ENCODE data around the gene UNC119B.
A peak's percentile ranks its signal among the peaks of the same experiment; 100 is the strongest.

UNC119B gene

DNA sequence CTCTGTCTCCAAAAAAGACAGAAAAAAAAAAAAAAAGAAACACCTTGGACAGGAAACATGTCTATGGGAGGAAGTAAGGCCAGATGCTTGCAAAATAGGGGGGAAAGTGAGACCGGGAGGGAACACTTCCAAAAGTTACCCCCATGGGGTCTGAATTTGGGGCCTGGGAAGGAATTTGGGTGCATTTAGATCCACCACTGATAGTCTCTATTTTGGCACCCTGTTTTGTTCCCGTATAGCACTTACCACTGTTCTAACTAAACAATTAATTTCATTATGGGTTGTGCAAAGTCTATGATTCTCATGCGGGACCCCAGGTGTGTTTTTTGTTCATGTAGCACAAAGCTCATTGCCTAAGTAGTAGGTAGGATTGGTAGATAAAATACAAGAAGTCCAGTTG is 24.7 kb upstream of the UNC119B start:
- no peak for TF ChIP-seq FOXP2 (optimal IDR thresholded peaks at IDR 0.05; ENCODE audit: borderline replicate concordance, extremely low read depth, extremely low read length, insufficient read depth)
- no peak for TF ChIP-seq TAF1 (IDR thresholded peaks at IDR 0.05; ENCODE audit: borderline replicate concordance, insufficient read depth, low read length)
- TF ChIP-seq, protein P1, sequence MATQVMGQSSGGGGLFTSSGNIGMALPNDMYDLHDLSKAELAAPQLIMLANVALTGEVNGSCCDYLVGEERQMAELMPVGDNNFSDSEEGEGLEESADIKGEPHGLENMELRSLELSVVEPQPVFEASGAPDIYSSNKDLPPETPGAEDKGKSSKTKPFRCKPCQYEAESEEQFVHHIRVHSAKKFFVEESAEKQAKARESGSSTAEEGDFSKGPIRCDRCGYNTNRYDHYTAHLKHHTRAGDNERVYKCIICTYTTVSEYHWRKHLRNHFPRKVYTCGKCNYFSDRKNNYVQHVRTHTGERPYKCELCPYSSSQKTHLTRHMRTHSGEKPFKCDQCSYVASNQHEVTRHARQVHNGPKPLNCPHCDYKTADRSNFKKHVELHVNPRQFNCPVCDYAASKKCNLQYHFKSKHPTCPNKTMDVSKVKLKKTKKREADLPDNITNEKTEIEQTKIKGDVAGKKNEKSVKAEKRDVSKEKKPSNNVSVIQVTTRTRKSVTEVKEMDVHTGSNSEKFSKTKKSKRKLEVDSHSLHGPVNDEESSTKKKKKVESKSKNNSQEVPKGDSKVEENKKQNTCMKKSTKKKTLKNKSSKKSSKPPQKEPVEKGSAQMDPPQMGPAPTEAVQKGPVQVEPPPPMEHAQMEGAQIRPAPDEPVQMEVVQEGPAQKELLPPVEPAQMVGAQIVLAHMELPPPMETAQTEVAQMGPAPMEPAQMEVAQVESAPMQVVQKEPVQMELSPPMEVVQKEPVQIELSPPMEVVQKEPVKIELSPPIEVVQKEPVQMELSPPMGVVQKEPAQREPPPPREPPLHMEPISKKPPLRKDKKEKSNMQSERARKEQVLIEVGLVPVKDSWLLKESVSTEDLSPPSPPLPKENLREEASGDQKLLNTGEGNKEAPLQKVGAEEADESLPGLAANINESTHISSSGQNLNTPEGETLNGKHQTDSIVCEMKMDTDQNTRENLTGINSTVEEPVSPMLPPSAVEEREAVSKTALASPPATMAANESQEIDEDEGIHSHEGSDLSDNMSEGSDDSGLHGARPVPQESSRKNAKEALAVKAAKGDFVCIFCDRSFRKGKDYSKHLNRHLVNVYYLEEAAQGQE (IDR thresholded peaks at IDR 0.05; ENCODE audit: insufficient read depth in 1 of 2, low read depth in 2 of 2, low read length in 2 of 2), result no peak
- TF ChIP-seq POLR2AphosphoS5 (IDR thresholded peaks at IDR 0.05; ENCODE audit: low read depth, low read length), result no peak
- TF ChIP-seq SIN3A (IDR thresholded peaks at IDR 0.05; ENCODE audit: borderline replicate concordance, insufficient read depth, low read length), result no peak

DNA sequence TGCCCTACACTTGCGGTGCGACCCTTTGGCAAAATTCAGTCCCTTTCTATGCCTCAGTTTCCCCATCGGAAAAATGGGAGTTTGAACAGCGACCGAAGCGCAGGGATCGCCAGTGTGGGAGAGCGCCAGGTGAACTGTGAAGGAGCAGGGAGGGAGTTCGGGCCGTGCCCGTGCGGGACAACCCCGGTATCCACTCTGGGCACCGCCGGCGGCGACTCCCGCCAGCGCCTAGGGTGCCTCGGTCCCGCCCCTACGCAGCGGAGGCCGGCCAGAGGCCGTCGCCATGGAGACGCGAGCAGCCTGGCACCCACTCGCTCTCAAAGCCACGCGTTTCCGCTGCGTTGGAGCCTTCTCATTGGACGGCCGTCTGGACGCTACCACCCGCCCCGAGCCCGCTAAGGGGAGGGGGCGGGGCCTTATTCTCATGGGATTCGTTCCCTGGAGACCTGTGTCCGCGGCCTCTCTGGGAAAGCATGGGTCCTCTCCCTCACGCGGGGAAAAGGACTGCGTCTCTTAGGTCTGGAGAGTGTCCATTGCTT is 24.0 kb upstream of the UNC119B start:
- peak; percentile 43 for TF ChIP-seq FOXP2 (optimal IDR thresholded peaks at IDR 0.05; ENCODE audit: borderline replicate concordance, extremely low read depth, extremely low read length, insufficient read depth)
- no peak for TF ChIP-seq TAF1 (IDR thresholded peaks at IDR 0.05; ENCODE audit: borderline replicate concordance, insufficient read depth, low read length)

DNA sequence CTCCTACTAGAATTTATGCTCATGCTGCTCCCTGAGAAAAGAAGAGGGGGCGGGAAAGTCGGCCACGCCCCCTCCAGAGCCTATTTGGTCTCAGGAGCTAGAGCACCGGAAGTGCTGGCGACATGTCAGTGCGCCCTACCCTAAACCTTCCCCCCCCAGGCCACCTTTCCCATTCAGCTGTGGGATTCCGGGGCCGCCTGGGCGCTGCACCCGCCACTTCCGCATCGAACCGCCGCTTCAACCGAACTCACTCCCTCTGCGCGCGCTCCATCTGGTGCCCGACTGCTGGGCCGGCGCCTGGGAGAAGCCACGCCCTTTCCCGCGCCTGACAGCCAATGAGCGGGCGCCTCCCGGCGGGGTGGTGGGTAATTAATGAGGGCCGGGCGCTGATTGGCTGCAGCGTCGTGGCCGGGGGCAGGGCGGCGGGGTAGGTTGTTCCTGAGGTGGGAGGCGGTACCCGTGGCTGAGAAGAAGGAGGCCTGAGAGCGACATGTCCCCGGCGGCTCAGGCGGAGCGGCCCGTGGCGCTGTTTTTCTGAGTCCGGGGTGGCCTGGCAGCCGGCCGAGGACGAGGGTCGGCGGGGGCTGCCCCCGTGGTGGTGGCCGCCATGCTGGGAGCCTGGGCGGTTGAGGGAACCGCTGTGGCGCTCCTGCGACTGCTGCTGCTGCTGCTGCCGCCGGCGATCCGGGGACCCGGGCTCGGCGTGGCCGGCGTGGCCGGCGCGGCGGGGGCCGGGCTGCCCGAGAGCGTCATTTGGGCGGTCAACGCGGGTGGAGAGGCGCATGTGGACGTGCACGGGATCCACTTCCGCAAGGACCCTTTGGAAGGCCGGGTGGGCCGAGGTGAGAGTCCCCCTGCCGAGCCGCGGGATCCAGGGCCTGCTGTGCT is 23.3 kb upstream of the UNC119B start, which contains the start of gene MLEC:
Gene MLEC, plus strand, starts transcription at position 460 of the 888 bp plus-strand sequence. Its CDS starts 148 bp downstream, at position 608.
- TF ChIP-seq SIN3A (IDR thresholded peaks at IDR 0.05; ENCODE audit: borderline replicate concordance, insufficient read depth, low read length), result peak; percentile 74; the same call in 1 of the 2 replicates
- TF ChIP-seq, protein P1 (IDR thresholded peaks at IDR 0.05; ENCODE audit: insufficient read depth in 1 of 2, low read depth in 2 of 2, low read length in 2 of 2), result peak in 1 of 2 experiments; percentile 13; a peak in 1 of 4 replicates
- TF ChIP-seq TAF1 (IDR thresholded peaks at IDR 0.05; ENCODE audit: borderline replicate concordance, insufficient read depth, low read length), result peak; percentile 73; the same call in 1 of the 2 replicates
- no peak; the same call in 1 of the 2 replicates for TF ChIP-seq POLR2AphosphoS5 (IDR thresholded peaks at IDR 0.05; ENCODE audit: low read depth, low read length)
- TF ChIP-seq FOXP2 (optimal IDR thresholded peaks at IDR 0.05; ENCODE audit: borderline replicate concordance, extremely low read depth, extremely low read length, insufficient read depth), result peak; percentile 87

DNA sequence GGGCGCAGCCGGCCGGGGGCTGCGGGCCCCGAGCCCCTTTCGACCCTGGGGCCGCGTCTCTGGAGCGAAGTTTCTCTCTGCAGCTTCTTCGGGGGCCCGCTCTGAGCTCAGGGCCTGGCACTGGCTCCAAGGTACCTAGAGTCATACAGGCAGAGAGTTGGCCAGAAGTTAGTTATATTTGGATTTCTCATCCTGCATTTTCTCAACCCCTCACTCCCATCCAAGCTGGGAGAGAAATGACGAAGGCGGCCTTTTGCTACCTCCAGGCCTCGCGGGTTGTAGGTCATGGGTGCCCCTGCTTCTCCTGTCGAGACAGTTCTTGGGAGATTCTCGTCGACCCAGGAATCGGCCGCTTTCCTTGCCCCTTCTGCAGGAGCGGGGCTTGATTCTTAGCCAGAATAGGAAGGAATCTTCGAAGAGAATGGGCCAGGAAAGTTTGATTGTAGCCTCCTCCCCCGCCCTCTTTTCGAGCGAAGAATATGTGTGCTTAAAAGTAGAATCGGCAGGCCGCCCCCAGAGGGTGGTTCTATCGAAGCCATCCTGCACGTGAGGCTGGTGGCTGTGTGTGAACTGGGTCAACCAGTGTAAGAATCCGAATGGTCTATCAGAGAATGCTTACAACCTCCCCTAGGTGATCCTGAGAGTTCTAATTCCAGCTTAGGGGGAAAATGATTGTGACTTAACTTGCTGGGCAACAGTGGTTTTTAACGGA is 22.5 kb upstream of the UNC119B start:
- no peak for TF ChIP-seq SIN3A (IDR thresholded peaks at IDR 0.05; ENCODE audit: borderline replicate concordance, insufficient read depth, low read length)

DNA sequence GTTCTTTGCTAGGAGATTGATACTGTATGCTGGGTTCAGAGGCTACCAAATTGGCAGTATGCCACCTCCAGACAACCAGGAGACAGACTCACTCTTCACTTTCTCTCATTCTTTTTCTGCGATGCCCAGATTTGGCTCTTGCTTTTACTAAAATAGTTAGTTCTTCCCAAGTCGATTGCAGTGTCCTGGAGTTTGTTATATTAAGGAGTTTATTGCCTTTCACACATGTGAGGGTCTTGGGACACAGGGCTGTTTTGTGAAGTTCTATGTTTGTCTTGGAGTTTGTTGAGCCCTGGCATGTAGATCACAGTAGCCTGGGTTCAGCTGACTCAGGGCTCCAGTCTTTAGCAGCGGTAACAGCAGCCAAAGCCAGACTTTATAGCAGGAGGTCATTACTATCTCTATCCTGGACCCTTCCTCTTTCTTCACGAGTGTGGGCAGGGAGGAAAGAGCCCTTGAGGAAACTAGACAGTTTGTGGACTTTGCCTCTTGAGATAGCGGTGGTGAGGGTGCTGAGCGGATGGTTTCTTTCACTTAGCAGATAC is 21.7 kb upstream of the UNC119B start:
- no peak for TF ChIP-seq FOXP2 (optimal IDR thresholded peaks at IDR 0.05; ENCODE audit: borderline replicate concordance, extremely low read depth, extremely low read length, insufficient read depth)
- TF ChIP-seq SIN3A (IDR thresholded peaks at IDR 0.05; ENCODE audit: borderline replicate concordance, insufficient read depth, low read length), result no peak
- no peak for TF ChIP-seq POLR2AphosphoS5 (IDR thresholded peaks at IDR 0.05; ENCODE audit: low read depth, low read length)

DNA sequence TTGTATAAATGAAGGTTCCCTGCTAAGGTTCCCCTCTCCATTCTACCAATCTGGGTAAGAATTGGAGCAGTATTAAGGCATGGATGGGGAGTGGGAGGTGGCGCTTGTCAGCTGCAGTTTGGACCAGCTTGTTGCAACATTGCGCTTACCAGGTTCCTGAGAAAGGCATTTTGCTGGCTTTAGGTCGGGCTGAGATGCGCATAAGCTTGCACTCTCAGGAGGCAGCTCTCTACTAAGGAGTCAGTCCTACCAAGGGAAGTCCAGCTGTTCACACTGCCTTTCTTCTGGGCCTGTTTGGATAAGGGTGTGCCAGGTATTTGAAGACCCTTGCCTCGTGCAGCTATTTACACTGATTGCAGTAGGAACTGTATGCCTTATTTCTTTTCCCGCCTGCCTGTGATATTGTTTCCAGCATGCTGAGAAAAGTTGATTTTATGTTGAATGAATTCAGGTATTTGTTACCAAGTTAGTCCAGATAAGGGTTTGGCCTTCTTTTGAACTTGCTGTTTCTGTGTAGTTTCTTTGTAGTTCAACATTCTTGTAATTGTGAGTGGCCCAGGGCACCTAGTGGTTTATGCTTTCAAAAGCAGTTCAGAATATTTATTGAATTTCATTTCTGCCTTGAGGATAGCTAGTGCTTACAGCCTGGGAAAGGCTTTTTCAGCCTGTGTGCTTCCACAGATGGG is 20.7 kb upstream of the UNC119B start:
- TF ChIP-seq FOXP2 (optimal IDR thresholded peaks at IDR 0.05; ENCODE audit: borderline replicate concordance, extremely low read depth, extremely low read length, insufficient read depth) (no peak), SIN3A (IDR thresholded peaks at IDR 0.05; ENCODE audit: borderline replicate concordance, insufficient read depth, low read length) (no peak), TAF1 (IDR thresholded peaks at IDR 0.05; ENCODE audit: borderline replicate concordance, insufficient read depth, low read length) (no peak), POLR2AphosphoS5 (IDR thresholded peaks at IDR 0.05; ENCODE audit: low read depth, low read length) (no peak)
- TF ChIP-seq, protein P1 (IDR thresholded peaks at IDR 0.05; ENCODE audit: insufficient read depth in 1 of 2, low read depth in 2 of 2, low read length in 2 of 2), result no peak

Data from PFSK-1 (cell line).